Heart left ventricle (tissue), 13 donors: ENCODE data around the gene SEMA4G.

Experiments used
- POLR2A ChIP-seq, 2 donors: fragments of 450-650 bp; IDR thresholded peaks; one replicate each; pipeline ENCODE4 v1.6.1; 2017; ENCODE audit warnings: antibody characterized with exemption in 2 of 2, mild to moderate bottlenecking in 2 of 2, moderate library complexity in 2 of 2
- TF ChIP-seq, protein P1 (sequence below), 12 donors: fragments of 200-600 bp; sonication (generic) in 4 of 12; IDR thresholded peaks; one replicate each; pipeline versions ENCODE4 v1.5.0 to v1.8.0; 2018 to 2022; ENCODE audit warnings: antibody characterized with exemption in 12 of 12, mild to moderate bottlenecking in 5 of 12
- donor health status: ischemic (EF 13 %, LVEDD 7.1; RV severe dilation, severe dysfunction).
- donor health status: DM: no; HTN: yes; CAD: no.
- donor health status: DM: no; HTN: no; CAD: no.
- donor health status: ischemic (EF 25% LVEDD 6.9; RV normal size, moderate dysfunction).
- donor health status: ischemic (EF 25% LVEDD 5.7; RV mildly dilated, moderate dysfunction).
- donor health status: ischemic (EF 35%, LVEDD 5.7; RV mildly dilated, moderate dysfunction).
- donor health status: nonischemic (EF 11% LVEDD 7.7; RV severe dilation, severe dysfunction).
- donor health status: DM: yes; HTN: yes; CAD: no.
- donor health status: PGD.
- donor health status: ischemic (EF 29% LVEDD 5.4; RV normal size, mild dysfunction).
- donor health status: nonischemic (EF 23%, LVEDD 6.1; RV moderate dilation, normal function).

DNA sequence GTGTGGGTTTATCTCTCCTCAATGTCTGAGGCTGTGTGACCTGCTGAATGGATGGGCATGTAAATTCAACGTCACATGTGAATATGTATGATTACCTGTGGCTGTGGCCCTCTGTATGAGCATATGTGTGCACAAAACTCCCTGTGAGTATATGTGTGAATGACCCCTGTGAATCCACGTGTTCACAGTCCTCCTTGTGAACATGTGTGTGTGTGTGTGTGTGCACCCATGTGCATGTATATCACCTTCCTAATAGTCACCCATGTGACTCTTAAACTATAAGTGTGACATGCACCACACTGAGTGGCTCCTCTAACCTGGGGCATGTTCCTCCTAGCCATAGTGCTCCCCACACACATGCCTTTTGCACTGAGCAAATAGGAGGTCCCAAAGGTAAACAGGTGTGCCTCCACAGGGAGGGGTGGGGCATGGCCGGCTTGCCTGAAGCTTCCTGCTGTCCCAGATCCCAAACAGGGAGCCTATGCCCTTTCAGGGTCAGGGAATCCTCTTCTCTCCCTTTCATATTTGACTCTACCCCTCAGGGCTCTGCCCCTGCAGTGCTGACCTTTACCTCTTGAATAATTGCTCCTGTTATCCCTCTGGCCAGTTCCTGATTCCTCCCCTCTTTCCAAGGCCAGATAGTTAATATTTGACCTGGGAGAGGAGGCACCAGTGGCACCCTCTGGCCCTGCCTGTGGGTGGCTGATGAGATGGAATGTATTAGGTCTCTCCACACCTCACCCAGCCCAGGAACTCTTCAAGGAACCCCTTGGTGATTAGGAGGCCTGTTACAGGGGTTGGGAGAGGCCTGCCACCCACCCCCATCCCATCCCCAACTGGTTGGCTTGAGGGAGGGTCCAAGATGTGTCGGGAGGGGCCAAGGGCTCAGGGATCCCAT, 1.9 kb downstream of the SEMA4G start:
- no peak for TF ChIP-seq POLR2A (IDR thresholded peaks at IDR 0.05)
- TF ChIP-seq, protein P1, sequence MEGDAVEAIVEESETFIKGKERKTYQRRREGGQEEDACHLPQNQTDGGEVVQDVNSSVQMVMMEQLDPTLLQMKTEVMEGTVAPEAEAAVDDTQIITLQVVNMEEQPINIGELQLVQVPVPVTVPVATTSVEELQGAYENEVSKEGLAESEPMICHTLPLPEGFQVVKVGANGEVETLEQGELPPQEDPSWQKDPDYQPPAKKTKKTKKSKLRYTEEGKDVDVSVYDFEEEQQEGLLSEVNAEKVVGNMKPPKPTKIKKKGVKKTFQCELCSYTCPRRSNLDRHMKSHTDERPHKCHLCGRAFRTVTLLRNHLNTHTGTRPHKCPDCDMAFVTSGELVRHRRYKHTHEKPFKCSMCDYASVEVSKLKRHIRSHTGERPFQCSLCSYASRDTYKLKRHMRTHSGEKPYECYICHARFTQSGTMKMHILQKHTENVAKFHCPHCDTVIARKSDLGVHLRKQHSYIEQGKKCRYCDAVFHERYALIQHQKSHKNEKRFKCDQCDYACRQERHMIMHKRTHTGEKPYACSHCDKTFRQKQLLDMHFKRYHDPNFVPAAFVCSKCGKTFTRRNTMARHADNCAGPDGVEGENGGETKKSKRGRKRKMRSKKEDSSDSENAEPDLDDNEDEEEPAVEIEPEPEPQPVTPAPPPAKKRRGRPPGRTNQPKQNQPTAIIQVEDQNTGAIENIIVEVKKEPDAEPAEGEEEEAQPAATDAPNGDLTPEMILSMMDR (IDR thresholded peaks at IDR 0.05): no peak
